Right atrium auricular region (tissue), 2 donors: Measurements from ENCODE around the gene SYNJ2. TPM values are rescaled to one million over a fixed set of nuclear protein-coding genes. Genes with fewer than 3 reads are reported as not detected.
"Not testable (repeated sequence)": the region's sequence is repeated elsewhere in the genome, so short reads cannot be mapped to it uniquely, and the experiment has no call there.

Experiments
- DNase-seq: peaks from one replicate; pipeline ENCODE4 v3.0.0-alpha.2; 2019; ENCODE audit warnings: low spot score
- H3K27ac ChIP-seq, 2 donors: fragments of 200-600 bp; sonication (generic); 1 replicate in 1 of 2; 2 replicates in 1 of 2; pipeline ENCODE4 v1.5.1; 2016 to 2019
- H3K27me3 ChIP-seq, 2 donors: fragments of 200-600 bp; sonication (generic); one replicate each; pipeline versions ENCODE4 v1.5.1 to v1.6.0; 2017 to 2019
- H3K36me3 ChIP-seq: fragments of 200-600 bp; sonication (generic); one replicate; pipeline ENCODE4 v1.5.1; 2016
- H3K4me1 ChIP-seq, 2 donors: fragments of 200-600 bp; sonication (generic); one replicate each; pipeline versions ENCODE4 v1.5.1 to v1.6.0; 2017 to 2019
- H3K4me3 ChIP-seq, 2 donors: fragments of 200-600 bp; sonication (generic); 1 replicate in 1 of 2; 2 replicates in 1 of 2; pipeline ENCODE4 v1.5.1; 2017 to 2019; ENCODE audit warnings: mild to moderate bottlenecking in 1 of 2, moderate library complexity in 1 of 2
- H3K9me3 ChIP-seq, 2 donors: fragments of 200-600 bp; sonication (generic); one replicate each; pipeline ENCODE4 v1.5.1; 2019
- total RNA-seq, 2 donors: library from RNA; depleted of rRNA; stranded (reverse); fragments of >200 nt; gene quantifications; one replicate each; pipeline ENCODE4 v1.1.0, GENCODE V29; 2016
- TF ChIP-seq, protein P1 (sequence below), 2 donors: fragments of 200-600 bp; sonication (generic); IDR thresholded peaks; one replicate each; pipeline ENCODE4 v1.5.1; 2019; ENCODE audit warnings: antibody characterized with exemption in 2 of 2

The SYNJ2 gene
- total RNA-seq, 2 donors from 2014 or later: 10.1 to 20.0 TPM

DNA sequence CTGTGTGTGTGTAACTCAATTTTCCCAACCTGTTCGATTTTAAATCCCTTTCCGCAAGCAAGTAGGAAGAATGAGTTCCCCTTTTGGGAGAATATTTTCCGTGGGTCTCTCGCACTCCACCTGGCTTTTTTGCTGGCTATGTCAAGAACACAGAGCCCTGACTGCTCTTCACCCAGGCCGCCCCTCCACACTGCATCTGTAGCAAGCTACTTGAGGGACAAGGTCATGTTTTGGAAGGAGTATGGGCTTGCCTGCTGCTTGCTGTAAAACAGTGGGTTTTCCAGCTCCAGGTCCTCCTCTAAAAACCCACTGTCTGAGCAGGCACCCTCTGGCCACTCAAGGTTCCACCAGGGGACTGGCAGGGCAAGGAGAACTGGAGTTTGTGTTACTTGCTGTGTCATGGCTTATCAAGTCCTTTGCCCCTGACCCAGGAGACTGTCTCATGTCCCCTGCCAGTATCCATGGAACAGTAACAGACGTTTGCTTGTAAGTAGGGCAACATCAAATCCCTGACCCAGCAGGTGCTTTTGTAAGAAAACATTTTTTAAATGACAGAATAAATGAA, 35.5 kb upstream of the SYNJ2 start:
- no peaks in the 10 kb centered on the region for H3K27me3 ChIP-seq
- no peak for DNase-seq
- H3K36me3 ChIP-seq: peaks cover 44% of the 10 kb centered on the region
- H3K4me3 ChIP-seq: no peak overlapping the region
- H3K9me3 ChIP-seq: peaks cover 0 to 6% of the 10 kb centered on the region in 2 donors
- H3K4me1 ChIP-seq: no peaks in the 10 kb centered on the region
- no peak overlapping the region for H3K27ac ChIP-seq
- TF ChIP-seq, protein P1, sequence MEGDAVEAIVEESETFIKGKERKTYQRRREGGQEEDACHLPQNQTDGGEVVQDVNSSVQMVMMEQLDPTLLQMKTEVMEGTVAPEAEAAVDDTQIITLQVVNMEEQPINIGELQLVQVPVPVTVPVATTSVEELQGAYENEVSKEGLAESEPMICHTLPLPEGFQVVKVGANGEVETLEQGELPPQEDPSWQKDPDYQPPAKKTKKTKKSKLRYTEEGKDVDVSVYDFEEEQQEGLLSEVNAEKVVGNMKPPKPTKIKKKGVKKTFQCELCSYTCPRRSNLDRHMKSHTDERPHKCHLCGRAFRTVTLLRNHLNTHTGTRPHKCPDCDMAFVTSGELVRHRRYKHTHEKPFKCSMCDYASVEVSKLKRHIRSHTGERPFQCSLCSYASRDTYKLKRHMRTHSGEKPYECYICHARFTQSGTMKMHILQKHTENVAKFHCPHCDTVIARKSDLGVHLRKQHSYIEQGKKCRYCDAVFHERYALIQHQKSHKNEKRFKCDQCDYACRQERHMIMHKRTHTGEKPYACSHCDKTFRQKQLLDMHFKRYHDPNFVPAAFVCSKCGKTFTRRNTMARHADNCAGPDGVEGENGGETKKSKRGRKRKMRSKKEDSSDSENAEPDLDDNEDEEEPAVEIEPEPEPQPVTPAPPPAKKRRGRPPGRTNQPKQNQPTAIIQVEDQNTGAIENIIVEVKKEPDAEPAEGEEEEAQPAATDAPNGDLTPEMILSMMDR (IDR thresholded peaks at IDR 0.05): no peak

- Histone ChIP-seq H3K4me1 (no peaks in the 10 kb centered on the region), H3K4me3 (no peak overlapping the region), H3K27ac (no peak overlapping the region), H3K27me3 (no peaks in the 10 kb centered on the region), H3K9me3 (peaks cover 0 to 6% of the 10 kb centered on the region in 2 donors), H3K36me3 (peaks cover 35% of the 10 kb centered on the region)
- no peak for DNase-seq
- TF ChIP-seq, protein P1 (IDR thresholded peaks at IDR 0.05): peak in 1 of 2 donors; percentile 55
These were observed 34.7 kb upstream of the SYNJ2 start for GRCh38 chr6:157946865-157947532.

DNA sequence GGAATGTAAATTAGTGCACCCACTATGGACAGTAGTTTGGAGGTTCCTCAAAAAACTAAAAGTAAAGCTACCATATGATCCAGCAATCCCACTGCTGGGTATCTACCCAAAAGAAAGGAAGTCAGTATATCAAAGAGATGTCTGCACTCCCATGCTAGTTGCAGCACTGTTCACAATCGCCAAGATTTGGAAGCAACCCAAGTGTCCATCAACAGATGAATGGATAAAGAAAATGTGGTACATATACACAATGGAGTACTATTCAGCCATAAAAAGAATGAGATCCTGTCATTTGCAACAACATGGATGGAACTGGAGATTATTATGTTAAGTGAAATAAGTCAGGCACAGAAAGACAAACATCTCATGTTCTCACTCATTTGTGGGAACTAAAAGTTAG, 30.8 kb upstream of the SYNJ2 start:
- peaks cover 0 to 12% of the 10 kb centered on the region in 2 donors for H3K4me1 ChIP-seq
- H3K27me3 ChIP-seq, H3K9me3 ChIP-seq, H3K4me3 ChIP-seq, H3K36me3 ChIP-seq, H3K27ac ChIP-seq, DNase-seq: not testable (repeated sequence)

GRCh38 chr6:157951828-157952227, 29.8 kb upstream of the SYNJ2 start:
- Histone ChIP-seq H3K27me3 (no peaks in the 10 kb centered on the region), H3K27ac (no peak overlapping the region), H3K36me3 (no peaks in the 10 kb centered on the region), H3K9me3 (peaks cover 0 to 6% of the 10 kb centered on the region in 2 donors), H3K4me3 (no peak overlapping the region), H3K4me1 (peaks cover 0 to 12% of the 10 kb centered on the region in 2 donors)
- TF ChIP-seq, protein P1 (IDR thresholded peaks at IDR 0.05): no peak
- DNase-seq: no peak

- peaks cover 0 to 9% of the 10 kb centered on the region in 2 donors for H3K9me3 ChIP-seq
- no peak overlapping the region for H3K27ac ChIP-seq
- H3K27me3 ChIP-seq: no peaks in the 10 kb centered on the region
- no peak for DNase-seq
- TF ChIP-seq, protein P1 (IDR thresholded peaks at IDR 0.05): no peak
- no peak overlapping the region for H3K4me3 ChIP-seq
- no peaks in the 10 kb centered on the region for H3K36me3 ChIP-seq
- peaks cover 0 to 12% of the 10 kb centered on the region in 2 donors for H3K4me1 ChIP-seq
These were observed 28.8 kb upstream of the SYNJ2 start for GRCh38 chr6:157952861-157953351.

- peak overlapping the region in 1 of 2 donors; percentile 36 for H3K4me3 ChIP-seq
- H3K9me3 ChIP-seq: peaks cover 0 to 16% of the 10 kb centered on the region in 2 donors
- H3K27ac ChIP-seq: no peak overlapping the region
- DNase-seq: no peak
- TF ChIP-seq, protein P1 (IDR thresholded peaks at IDR 0.05): no peak
- no peaks in the 10 kb centered on the region for H3K27me3 ChIP-seq
- peaks cover 0 to 12% of the 10 kb centered on the region in 2 donors for H3K4me1 ChIP-seq
- H3K36me3 ChIP-seq: no peaks in the 10 kb centered on the region
These were observed 28.0 kb upstream of the SYNJ2 start for GRCh38 chr6:157953580-157954091.
